Activated B cell treated with CpG ODN at 0.5 μM for 24 hours (primary cell): Measurements from ENCODE around the gene PAPOLG. TPM values are rescaled to one million over a fixed set of nuclear protein-coding genes. Genes with fewer than 3 reads are reported as not detected.

Experiments
- ATAC-seq: fragments of 200-7000 bp; cut with Tn5 transposase; one replicate; pipeline ENCODE4 v1.10.0; 2021; ENCODE audit warnings: low read depth, mild to moderate bottlenecking, moderate library complexity
- CTCF ChIA-PET: fragments of 350-600 bp; sonication (Branson Sonifier 250); formaldehyde crosslinking; loops from one replicate; lab custom pipeline; 2021; ENCODE audit warnings: antibody characterized with exemption; lab: Charles Lee
- POLR2A ChIA-PET: fragments of 350-600 bp; sonication (Branson Sonifier 250); formaldehyde crosslinking; loops from one replicate; lab custom pipeline; 2021; ENCODE audit warnings: antibody characterized with exemption; lab: Charles Lee
- DNase-seq: peaks from one replicate; pipeline ENCODE4 v3.0.0; 2022
- H3K27ac Mint-ChIP-seq: one replicate; pipeline ENCODE4 v1.8.0; 2020; ENCODE audit warnings: mixed read lengths
- H3K27me3 Mint-ChIP-seq: one replicate; pipeline ENCODE4 v1.8.0; 2021; ENCODE audit warnings: mixed read lengths
- H3K36me3 Mint-ChIP-seq: one replicate; pipeline ENCODE4 v1.8.0; 2021; ENCODE audit warnings: low read depth, mixed read lengths
- H3K4me1 Mint-ChIP-seq: one replicate; pipeline ENCODE4 v1.8.0; 2021; ENCODE audit warnings: mixed read lengths
- H3K4me3 Mint-ChIP-seq: one replicate; pipeline ENCODE4 v1.8.0; 2020; ENCODE audit warnings: mild to moderate bottlenecking, mixed read lengths
- H3K9me3 Mint-ChIP-seq: one replicate; pipeline ENCODE4 v1.8.0; 2020; ENCODE audit warnings: mixed read lengths
- CTCF ChIP-seq: fragments of 200-600 bp; IDR thresholded peaks from one replicate; pipeline ENCODE4 v1.8.0; 2022; ENCODE audit warnings: antibody characterized with exemption, mild to moderate bottlenecking
- intact Hi-C: fragments of 100-400 bp; cut with micrococcal nuclease; formaldehyde crosslinking; loops from one replicate; pipeline ENCODE4 v1.15.1; 2024
- total RNA-seq: library from RNA; stranded (reverse); gene quantifications from 2 replicates; pipeline ENCODE4 v1.2.3, GENCODE V29; 2022

The PAPOLG gene
- total RNA-seq, 1 donor from 2014 or later, result 20.3 TPM

GRCh38 chr2:60745330-60745729 is 10.7 kb upstream of the PAPOLG start:
- POLR2A ChIA-PET, result no interaction called here
- Mint-ChIP-seq H3K4me3 (no peak overlapping the region), H3K36me3 (no peaks in the 10 kb centered on the region), H3K27me3 (peaks cover 6% of the 10 kb centered on the region), H3K4me1 (peaks cover 7% of the 10 kb centered on the region), H3K27ac (no peak overlapping the region), H3K9me3 (no peaks in the 10 kb centered on the region)
- no peak for TF ChIP-seq CTCF
- ATAC-seq (no peak), DNase-seq (no peak)
- intact Hi-C loops, result no loop called here
- CTCF ChIA-PET, result no interaction called here

- Mint-ChIP-seq H3K36me3 (no peaks in the 10 kb centered on the region), H3K4me1 (peaks cover 7% of the 10 kb centered on the region), H3K27ac (no peak overlapping the region), H3K9me3 (no peaks in the 10 kb centered on the region), H3K4me3 (no peak overlapping the region), H3K27me3 (peaks cover 6% of the 10 kb centered on the region)
- POLR2A ChIA-PET, result no interaction called here
- DNase-seq (no peak), ATAC-seq (no peak)
- intact Hi-C loops, result no loop called here
- TF ChIP-seq CTCF, result no peak
- CTCF ChIA-PET, result no interaction called here
Measured at GRCh38 chr2:60745761-60746160, 10.3 kb upstream of the PAPOLG start.

DNA sequence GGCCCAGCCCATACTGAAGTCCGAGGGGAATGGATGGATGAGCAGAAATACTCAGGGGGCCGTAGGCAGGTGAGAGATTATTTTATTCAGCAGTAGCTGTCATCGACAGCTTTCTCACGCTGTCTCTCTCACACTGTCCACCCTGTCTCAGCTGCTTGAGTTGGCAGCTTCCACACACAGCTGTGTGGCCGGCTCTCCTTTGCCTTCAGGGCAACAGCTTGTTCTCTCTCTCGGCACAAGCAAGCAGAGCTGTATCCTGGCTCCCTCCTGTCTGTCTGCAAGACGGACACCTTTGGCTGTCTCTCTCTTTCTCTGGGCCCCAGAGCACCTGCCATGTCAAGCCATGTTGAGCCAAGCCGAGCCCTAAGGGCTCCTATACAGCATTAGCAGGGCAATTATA is 9.8 kb upstream of the PAPOLG start:
- intact Hi-C loops, result no loop called here
- H3K36me3 Mint-ChIP-seq, result no peaks in the 10 kb centered on the region
- H3K9me3 Mint-ChIP-seq, result no peaks in the 10 kb centered on the region
- DNase-seq (no peak), ATAC-seq (no peak)
- ChIA-PET CTCF (no interaction called here), POLR2A (no interaction called here)
- no peak overlapping the region for H3K27ac Mint-ChIP-seq
- H3K4me3 Mint-ChIP-seq, result no peak overlapping the region
- peaks cover 7% of the 10 kb centered on the region for H3K4me1 Mint-ChIP-seq
- peaks cover 6% of the 10 kb centered on the region for H3K27me3 Mint-ChIP-seq
- no peak for TF ChIP-seq CTCF

DNA sequence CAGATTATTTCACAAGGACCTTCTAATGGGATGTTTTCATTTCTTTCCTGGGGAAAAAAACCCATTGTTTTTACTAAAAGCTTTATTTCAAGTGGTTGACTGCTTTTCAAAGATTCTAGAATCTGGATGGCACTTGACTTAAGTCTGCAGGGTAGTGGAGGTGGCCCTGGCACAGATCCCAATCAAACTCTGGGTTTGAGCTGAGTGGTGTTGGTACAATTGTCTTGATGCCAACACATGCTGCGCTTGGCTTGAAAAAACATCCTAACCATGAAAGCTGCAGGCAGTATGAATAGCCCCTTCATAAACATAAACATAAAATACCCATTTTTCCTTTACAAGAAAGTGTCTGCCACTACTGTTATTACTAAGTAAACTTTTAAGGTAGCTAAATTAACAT is 3.6 kb downstream of the PAPOLG start:
- ChIA-PET POLR2A (no interaction called here), CTCF (no interaction called here)
- H3K4me3 Mint-ChIP-seq, result no peak overlapping the region
- DNase-seq (no peak), ATAC-seq (no peak)
- H3K36me3 Mint-ChIP-seq, result peaks cover 52% of the 10 kb centered on the region
- no peaks in the 10 kb centered on the region for H3K9me3 Mint-ChIP-seq
- intact Hi-C loops, result loop anchor here (5.0 kb wide), 2 partner anchors 83 to 1003 kb away; no protein-coding TSS in a partner anchor
- no peak overlapping the region for H3K27ac Mint-ChIP-seq
- H3K27me3 Mint-ChIP-seq, result no peaks in the 10 kb centered on the region
- H3K4me1 Mint-ChIP-seq, result peaks cover 29% of the 10 kb centered on the region
- TF ChIP-seq CTCF, result no peak

GRCh38 chr2:60764736-60765534 is 8.9 kb downstream of the PAPOLG start:
- ATAC-seq (no peak), DNase-seq (no peak)
- Mint-ChIP-seq H3K4me3 (no peak overlapping the region), H3K36me3 (peaks cover 81% of the 10 kb centered on the region), H3K27ac (no peak overlapping the region), H3K27me3 (no peaks in the 10 kb centered on the region), H3K4me1 (peaks cover 5% of the 10 kb centered on the region), H3K9me3 (no peaks in the 10 kb centered on the region)
- no peak for TF ChIP-seq CTCF
- CTCF ChIA-PET, result no interaction called here
- intact Hi-C loops, result no loop called here
- POLR2A ChIA-PET, result interaction anchor here (0.7 kb wide), 1 partner anchor 1668 kb away, joined by 5 read pairs; no protein-coding TSS in a partner anchor
